Heart left ventricle (tissue), 16 donors: ENCODE data around the gene ZNF135. TPM values are rescaled to one million over a fixed set of nuclear protein-coding genes. Genes with fewer than 3 reads are reported as not detected.

ENCODE experiments used
- ATAC-seq, 4 donors: fragments of 200-7000 bp; cut with Tn5 transposase; one replicate each; pipeline ENCODE4 v1.9.1; 2020 to 2022; ENCODE audit warnings: moderate library complexity in 4 of 4, mild to moderate bottlenecking in 3 of 4, moderate number of reproducible peaks in 1 of 4
- DNase-seq, 5 donors: peaks; one replicate each; pipeline ENCODE4 v3.0.0-alpha.2; 2020
- H3K27ac ChIP-seq, 12 donors: fragments of 200-600 bp; sonication (generic) in 4 of 12; one replicate each; pipeline versions ENCODE4 v1.5.0 to v1.8.0; 2016 to 2022; ENCODE audit warnings: mild to moderate bottlenecking in 2 of 12
- H3K27me3 ChIP-seq, 9 donors: fragments of 200-600 bp; sonication (generic) in 2 of 9; one replicate each; pipeline versions ENCODE4 v1.5.1 to v1.8.0; 2016 to 2022; ENCODE audit warnings: mild to moderate bottlenecking in 3 of 9
- H3K36me3 ChIP-seq, 9 donors: fragments of 200-600 bp; sonication (generic) in 2 of 9; one replicate each; pipeline versions ENCODE4 v1.5.0 to v1.8.0; 2018 to 2022; ENCODE audit warnings: mild to moderate bottlenecking in 2 of 9
- H3K4me1 ChIP-seq, 12 donors: fragments of 200-600 bp; sonication (generic) in 4 of 12; one replicate each; pipeline versions ENCODE4 v1.5.0 to v1.8.0; 2016 to 2022; ENCODE audit warnings: mild to moderate bottlenecking in 3 of 12
- H3K4me3 ChIP-seq, 12 donors: fragments of 200-600 bp; sonication (generic) in 4 of 12; one replicate each; pipeline versions ENCODE4 v1.5.0 to v1.8.0; 2017 to 2022; ENCODE audit warnings: mild to moderate bottlenecking in 9 of 12, moderate library complexity in 4 of 12
- H3K9me3 ChIP-seq, 12 donors: fragments of 200-600 bp; sonication (generic) in 4 of 12; one replicate each; pipeline versions ENCODE4 v1.5.0 to v1.8.0; 2016 to 2022; ENCODE audit warnings: mild to moderate bottlenecking in 1 of 12
- CTCF ChIP-seq, 12 donors: fragments of 200-600 bp; sonication (generic) in 4 of 12; IDR thresholded peaks; one replicate each; pipeline versions ENCODE4 v1.5.0 to v1.8.0; 2018 to 2022; ENCODE audit warnings: antibody characterized with exemption in 12 of 12, mild to moderate bottlenecking in 5 of 12
- POLR2A ChIP-seq, 2 donors: fragments of 450-650 bp; IDR thresholded peaks; one replicate each; pipeline ENCODE4 v1.6.1; 2017; ENCODE audit warnings: antibody characterized with exemption in 2 of 2, mild to moderate bottlenecking in 2 of 2, moderate library complexity in 2 of 2
- WGBS, 4 donors: extraction: QIAGEN DNeasy Blood & Tissue Kit in 2 of 4; methylation state at CpG; one replicate each; pipeline versions ENCODE4 v1.1.5 to v1.1.7; 2013 to 2018; 5-methylcytosine and 5-hydroxymethylcytosine counted together
- intact Hi-C, 10 donors: fragments of 100-400 bp; cut with DNase I; formaldehyde crosslinking; loops; one replicate each; pipeline versions ENCODE4 v1.11.1 to v1.14.2; 2022
- polyA plus RNA-seq, 2 donors: library from polyadenylated mRNA; stranded (reverse); fragments of 200-250 nt; gene quantifications; one replicate each; pipeline ENCODE4 v1.2.3, GENCODE V29; 2013
- total RNA-seq, 9 donors: library from RNA; depleted of rRNA in 2 of 9; stranded (reverse); fragments of >200 nt in 2 of 9; fragmentation: NEBNext Ultra II Directional in 3 of 9; extraction: Animal tissue kit (Norgen Biotek cat#: 25700) in 3 of 9; gene quantifications; one replicate each; pipeline versions ENCODE4 v1.1.0 to v1.2.4, GENCODE V29; 2016 to 2023
- donor health status: ischemic (EF 13 %, LVEDD 7.1; RV severe dilation, severe dysfunction).
- donor health status: healthy with polysubstance abuse.
- donor health status: DM: no; HTN: yes; CAD: no.
- donor health status: DM: no; HTN: no; CAD: no.
- donor health status: ischemic (EF 25% LVEDD 6.9; RV normal size, moderate dysfunction).
- donor health status: ischemic (EF 25% LVEDD 5.7; RV mildly dilated, moderate dysfunction).
- donor health status: healthy.
- donor health status: DM: yes; HTN: yes; CAD: no.
- donor health status: ischemic (EF 35%, LVEDD 5.7; RV mildly dilated, moderate dysfunction).
- donor health status: nonischemic (EF 11% LVEDD 7.7; RV severe dilation, severe dysfunction).
- donor health status: DM: yes; HTN: yes; CAD: no.
- donor health status: PGD.
- donor health status: ischemic (EF 29% LVEDD 5.4; RV normal size, mild dysfunction).
- donor health status: nonischemic (EF 23%, LVEDD 6.1; RV moderate dilation, normal function).

Gene ZNF135
- total and polyA plus RNA-seq, 11 donors: 2.0 to 4.5 (median 3.4) TPM

- Histone ChIP-seq H3K36me3 (peaks cover 0 to 19% (median 0%) of the 10 kb centered on the region in 9 donors), H3K9me3 (peaks cover 0 to 52% (median 1%) of the 10 kb centered on the region in 12 donors), H3K4me1 (peaks cover 0 to 27% (median 13%) of the 10 kb centered on the region in 12 donors), H3K4me3 (peak overlapping the region in 11 of 12 donors; percentile 57 to 95 (median 76)), H3K27ac (peak overlapping the region; percentile 78 to 100 (median 95)), H3K27me3 (no peaks in the 10 kb centered on the region)
- 89 to 94% (median 90%) methylated on average over 13 of the region's 13 CpGs for WGBS, 4 donors
- intact Hi-C loops: loop anchor here in 6 of 10 donors (2.0 to 5.0 kb wide), 4 partner anchors 36 to 40 kb away; partner anchors contain the start of gene ZSCAN18 (in 4 of the 6)
- ATAC-seq (no peak), DNase-seq (no peak)
- TF ChIP-seq POLR2A (IDR thresholded peaks at IDR 0.05) (no peak), CTCF (IDR thresholded peaks at IDR 0.05) (no peak)
Measured at GRCh38 chr19:58058467-58058866, 615 bp upstream of the ZNF135 start.

DNA sequence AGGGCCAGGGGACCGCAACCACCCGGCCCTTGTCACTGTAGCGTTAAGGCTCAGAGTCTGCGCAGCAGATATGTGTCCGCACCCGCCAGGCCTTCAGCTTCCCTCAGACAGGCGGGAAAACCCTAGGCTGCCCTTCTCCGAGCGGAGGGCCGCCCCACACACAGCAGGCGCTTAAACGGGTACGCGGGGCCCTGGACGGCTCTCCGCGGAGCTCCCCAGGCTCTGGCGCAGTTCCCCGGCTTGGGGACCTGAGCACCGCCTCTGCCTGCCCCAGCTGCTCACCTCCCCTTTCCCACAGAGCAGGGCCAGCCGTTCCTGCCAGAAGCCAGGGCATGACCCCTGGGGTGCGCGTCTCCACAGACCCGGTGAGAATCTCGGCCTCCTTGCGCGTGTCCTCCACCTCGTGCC lies 593 bp downstream of the ZNF135 start:
- TF ChIP-seq CTCF (IDR thresholded peaks at IDR 0.05): no peak
- no peak for TF ChIP-seq POLR2A (IDR thresholded peaks at IDR 0.05)
- 6 to 24% (median 16%) methylated on average over 12 to 28 of the region's 28 CpGs for WGBS, 4 donors
- ATAC-seq (peak in 1 of 4 donors; percentile 3), DNase-seq (no peak)
- Histone ChIP-seq H3K4me3 (peak overlapping the region; percentile 47 to 95 (median 72)), H3K27ac (peak overlapping the region; percentile 78 to 100 (median 95)), H3K4me1 (peaks cover 0 to 19% (median 8%) of the 10 kb centered on the region in 12 donors), H3K9me3 (peaks cover 0 to 53% (median 4%) of the 10 kb centered on the region in 12 donors), H3K36me3 (peaks cover 0 to 30% (median 6%) of the 10 kb centered on the region in 9 donors), H3K27me3 (no peaks in the 10 kb centered on the region)
- intact Hi-C loops: loop anchor here in 7 of 10 donors (1.0 to 5.0 kb wide), 5 partner anchors 37 to 57 kb away; partner anchors contain the start of genes ZSCAN18 (in 5 of the 7) and ZNF606 (in 1 of the 7)

GRCh38 chr19:58060231-58060630 lies 1.1 kb downstream of the ZNF135 start:
- DNase-seq (no peak), ATAC-seq (no peak)
- WGBS, 4 donors: 75 to 96% (median 91%) methylated on average over 24 of the region's 24 CpGs
- peak overlapping the region in 3 of 12 donors; percentile 90 to 95 (median 94) for H3K27ac ChIP-seq
- peak overlapping the region in 9 of 12 donors; percentile 64 to 95 (median 77) for H3K4me3 ChIP-seq
- H3K27me3 ChIP-seq: no peaks in the 10 kb centered on the region
- H3K9me3 ChIP-seq: peaks cover 0 to 58% (median 9%) of the 10 kb centered on the region in 12 donors
- intact Hi-C loops: loop anchor here in 1 of 10 donors (5.0 kb wide), 1 partner anchor 37 kb away; the partner anchor contains the start of gene ZSCAN18
- H3K36me3 ChIP-seq: peaks cover 0 to 36% (median 8%) of the 10 kb centered on the region in 9 donors
- no peak for TF ChIP-seq CTCF (IDR thresholded peaks at IDR 0.05)
- no peak for TF ChIP-seq POLR2A (IDR thresholded peaks at IDR 0.05)
- H3K4me1 ChIP-seq: peaks cover 0 to 16% (median 8%) of the 10 kb centered on the region in 12 donors

GRCh38 chr19:58063712-58064111 lies 4.6 kb downstream of the ZNF135 start:
- peaks cover 2 to 70% (median 34%) of the 10 kb centered on the region in 9 donors for H3K36me3 ChIP-seq
- no peak for ATAC-seq
- intact Hi-C loops: loop anchor here in 1 of 10 donors (5.0 kb wide), 1 partner anchor 34 kb away; the partner anchor contains the start of gene ZSCAN18

More at GRCh38 chr19:58063712-58064111, 4.6 kb downstream of the ZNF135 start:
- no peak for TF ChIP-seq CTCF (IDR thresholded peaks at IDR 0.05)
- TF ChIP-seq POLR2A (IDR thresholded peaks at IDR 0.05): no peak
- Histone ChIP-seq H3K27ac (no peak overlapping the region), H3K4me1 (peaks cover 0 to 10% (median 5%) of the 10 kb centered on the region in 12 donors), H3K4me3 (no peak overlapping the region), H3K9me3 (peaks cover 0 to 75% (median 43%) of the 10 kb centered on the region in 12 donors), H3K27me3 (no peaks in the 10 kb centered on the region)
- 96 to 99% (median 98%) methylated on average over 3 of the region's 3 CpGs for WGBS, 4 donors
- DNase-seq: no peak
